GM21360 (cell line): Measurements from ENCODE around the gene ZSCAN20.

Experiments
- ATAC-seq: cut with Tn5 transposase; IDR thresholded peaks from one replicate; pipeline ENCODE4 v1.9.1; 2021; ENCODE audit warnings: mild to moderate bottlenecking, moderate library complexity; ENCODE audit not compliant: unreplicated experiment

ZSCAN20 gene

GRCh38 chr1:33524586-33524985 lies 52.1 kb downstream of the ZSCAN20 start:
- ATAC-seq = no peak

DNA sequence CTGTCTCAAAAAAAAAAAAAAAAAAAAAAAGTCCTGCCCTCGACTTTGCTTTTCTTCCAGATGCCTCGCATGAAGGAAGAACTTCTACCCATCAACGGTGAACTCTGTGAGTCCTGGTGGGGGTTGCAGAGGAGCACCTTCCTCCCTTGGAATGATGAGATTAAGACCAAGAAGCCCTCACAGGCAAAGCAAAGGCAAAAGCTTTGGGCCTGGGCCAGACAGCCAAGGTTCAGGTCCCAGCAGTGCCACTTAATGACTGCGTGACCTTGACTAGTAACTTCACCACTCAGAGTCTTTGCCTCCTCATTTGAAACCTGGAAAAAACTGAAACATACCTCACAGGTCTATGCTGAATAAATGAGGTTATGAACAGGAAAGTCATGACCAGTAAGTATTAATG lies 55.5 kb downstream of the ZSCAN20 start:
- no peak for ATAC-seq

DNA sequence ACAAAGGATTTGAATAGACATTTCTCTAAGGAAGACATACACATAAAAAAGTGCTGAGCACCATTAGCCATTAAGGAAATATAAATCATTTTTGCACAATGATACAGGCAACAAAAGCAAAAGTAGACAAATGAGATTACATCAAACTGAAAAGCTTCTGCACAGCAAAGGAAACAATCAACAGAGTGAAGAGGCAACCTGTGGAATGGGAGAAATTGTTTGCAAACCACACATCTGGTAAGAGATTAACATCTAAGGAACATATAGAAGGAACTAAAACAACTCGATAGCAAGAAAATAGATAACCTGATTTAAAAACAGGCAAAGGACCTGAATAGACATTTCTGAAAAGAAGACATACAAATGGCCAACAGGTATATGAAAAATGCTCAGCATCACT lies 57.5 kb downstream of the ZSCAN20 start:
- no peak for ATAC-seq

DNA sequence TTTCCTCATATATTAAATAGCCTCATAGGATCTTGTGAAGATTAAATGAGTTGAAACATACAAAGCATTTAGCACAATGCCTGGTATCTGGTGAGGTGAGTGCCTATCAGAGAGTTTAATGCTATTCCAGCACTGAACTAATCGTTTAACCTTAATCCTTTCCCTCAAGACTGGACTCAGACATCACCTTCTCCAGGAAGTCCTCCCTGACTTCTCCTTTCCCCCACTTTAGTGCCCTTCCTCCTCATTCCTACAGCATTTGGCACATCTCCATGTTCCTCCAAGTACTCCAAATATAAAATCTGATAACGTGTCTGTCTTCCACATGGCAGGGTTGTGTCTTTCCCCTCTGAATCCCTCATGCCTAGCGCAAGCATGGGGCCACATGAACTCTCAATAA lies 59.8 kb downstream of the ZSCAN20 start:
- no peak for ATAC-seq

- ATAC-seq = no peak
These were observed 60.5 kb downstream of the ZSCAN20 start for GRCh38 chr1:33532936-33533335.

DNA sequence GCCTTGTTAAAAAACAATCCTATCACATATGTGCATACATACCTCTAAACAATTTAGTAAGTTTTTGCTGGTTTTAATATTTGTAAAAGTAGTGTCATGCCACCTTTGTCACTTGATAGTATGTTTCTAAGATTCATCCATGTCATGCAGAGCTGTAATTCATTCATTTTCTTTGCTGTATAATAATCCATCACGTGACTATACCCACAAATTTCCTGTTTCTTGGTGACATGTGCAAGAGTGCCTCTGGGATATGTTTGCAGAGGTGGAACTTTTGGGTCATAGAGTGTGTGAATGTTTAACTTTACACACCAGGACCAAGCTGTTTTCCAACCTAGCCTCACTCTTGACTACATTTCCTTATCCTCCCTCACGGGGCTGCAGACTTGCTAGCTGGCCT lies 62.9 kb downstream of the ZSCAN20 start:
- ATAC-seq = no peak

DNA sequence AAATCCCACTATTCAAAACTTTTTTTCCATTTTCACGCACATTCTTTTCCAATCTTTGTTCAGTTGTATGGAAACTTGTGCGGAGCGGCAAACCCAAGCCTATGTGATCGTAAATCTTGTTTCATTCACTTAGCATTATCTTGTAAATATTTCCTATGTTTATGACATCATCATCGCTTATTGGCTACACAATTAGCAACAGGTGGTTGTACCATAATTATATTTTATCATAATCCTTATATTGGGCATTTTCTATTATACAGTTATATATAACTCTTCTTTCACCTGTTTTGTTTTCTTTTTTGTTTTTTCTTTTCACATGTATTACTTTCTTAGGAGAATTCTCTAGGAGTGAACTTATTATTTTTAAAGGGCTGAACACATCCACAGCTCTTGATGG lies 65.4 kb downstream of the ZSCAN20 start:
- ATAC-seq = no peak

GRCh38 chr1:33541966-33542365 lies 69.5 kb downstream of the ZSCAN20 start:
- no peak for ATAC-seq
